Measurements from ENCODE around the gene CCDC47. TPM values are rescaled to one million over a fixed set of nuclear protein-coding genes. Genes with fewer than 3 reads are reported as not detected.

Gene CCDC47
- total and polyA plus RNA-seq, 2 experiments from 2014 or later: 38.5 to 61.9 TPM

DNA sequence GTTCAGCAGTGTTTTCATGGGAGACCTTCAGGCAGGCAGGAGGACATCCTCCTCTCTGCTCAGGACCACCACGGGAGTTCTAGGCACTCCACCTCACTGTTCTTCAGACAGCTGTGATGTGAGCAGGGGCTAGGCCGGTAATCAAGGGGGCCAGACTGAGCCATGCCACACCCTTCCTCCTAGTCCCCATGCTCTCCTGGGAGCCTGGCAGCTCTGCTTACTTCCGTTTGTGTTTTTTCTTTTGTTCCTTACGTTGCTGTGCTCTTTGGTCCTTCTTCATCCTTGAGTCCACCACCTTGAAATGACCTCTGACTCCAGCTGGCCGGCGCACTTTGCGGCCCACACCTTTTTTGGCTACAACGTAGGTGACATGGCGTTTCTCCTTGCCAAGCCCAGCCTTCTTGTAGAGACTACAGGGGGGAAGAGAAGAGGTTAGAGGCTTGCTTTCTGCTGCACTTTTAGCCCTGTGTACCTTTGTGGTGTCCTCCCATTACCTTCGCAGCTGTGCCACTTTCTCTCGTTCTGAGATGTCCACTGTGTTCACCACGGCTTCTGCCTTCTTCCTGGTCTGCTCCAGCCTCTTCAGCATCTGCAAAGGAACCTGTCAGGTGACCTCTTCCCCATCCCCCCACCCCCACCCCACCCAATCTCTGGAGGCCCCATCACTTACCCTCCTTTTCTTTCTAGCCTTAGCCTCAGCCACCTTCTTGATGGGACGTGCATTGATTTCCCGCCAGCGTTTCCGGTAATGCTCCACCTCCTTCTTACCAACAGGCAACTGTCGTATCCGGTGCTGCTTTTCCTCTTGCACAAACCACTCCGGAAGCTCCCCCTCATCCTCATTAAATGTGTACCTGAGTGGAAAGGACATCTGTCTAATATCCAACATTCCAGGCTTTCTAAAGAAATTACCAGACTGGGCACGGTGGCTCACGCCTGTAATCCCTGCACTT, 46.5 kb upstream of the CCDC47 start:
- Mint-ChIP-seq H3K36me3 (ENCODE audit: low read depth) (peaks cover 100% of the 10 kb centered on the region), H3K4me3 (no peak overlapping the region), H3K27ac (no peak overlapping the region), H3K27me3 (ENCODE audit: insufficient read depth, low read depth, poor library complexity) (peaks cover 13% of the 10 kb centered on the region), H3K9me3 (no peaks in the 10 kb centered on the region; the same call in 2 of the 3 replicates), H3K4me1 (no peaks in the 10 kb centered on the region)
- H3K4me2 ChIP-seq: no peak overlapping the region
- TF ChIP-seq, protein P1, sequence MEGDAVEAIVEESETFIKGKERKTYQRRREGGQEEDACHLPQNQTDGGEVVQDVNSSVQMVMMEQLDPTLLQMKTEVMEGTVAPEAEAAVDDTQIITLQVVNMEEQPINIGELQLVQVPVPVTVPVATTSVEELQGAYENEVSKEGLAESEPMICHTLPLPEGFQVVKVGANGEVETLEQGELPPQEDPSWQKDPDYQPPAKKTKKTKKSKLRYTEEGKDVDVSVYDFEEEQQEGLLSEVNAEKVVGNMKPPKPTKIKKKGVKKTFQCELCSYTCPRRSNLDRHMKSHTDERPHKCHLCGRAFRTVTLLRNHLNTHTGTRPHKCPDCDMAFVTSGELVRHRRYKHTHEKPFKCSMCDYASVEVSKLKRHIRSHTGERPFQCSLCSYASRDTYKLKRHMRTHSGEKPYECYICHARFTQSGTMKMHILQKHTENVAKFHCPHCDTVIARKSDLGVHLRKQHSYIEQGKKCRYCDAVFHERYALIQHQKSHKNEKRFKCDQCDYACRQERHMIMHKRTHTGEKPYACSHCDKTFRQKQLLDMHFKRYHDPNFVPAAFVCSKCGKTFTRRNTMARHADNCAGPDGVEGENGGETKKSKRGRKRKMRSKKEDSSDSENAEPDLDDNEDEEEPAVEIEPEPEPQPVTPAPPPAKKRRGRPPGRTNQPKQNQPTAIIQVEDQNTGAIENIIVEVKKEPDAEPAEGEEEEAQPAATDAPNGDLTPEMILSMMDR (conservative IDR thresholded peaks at IDR 0.05; ENCODE audit: low read depth in 2 of 2): no peak
- TF ChIP-seq STAT1 (IDR thresholded peaks at IDR 0.05; ENCODE audit: unreplicated experiment): no peak
- no peak for TF ChIP-seq CREB1 (CRISPR knock-in tag; IDR thresholded peaks at IDR 0.05; ENCODE audit: low read depth)
- no peak for TF ChIP-seq REST (IDR thresholded peaks at IDR 0.05; ENCODE audit: unreplicated experiment)
- no peak; the same call in 1 of the 2 replicates for TF ChIP-seq POLR2AphosphoS5 (IDR thresholded peaks at IDR 0.05; ENCODE audit: low read depth)
- TF ChIP-seq EZH2phosphoT487 (IDR thresholded peaks at IDR 0.05; ENCODE audit: unreplicated experiment): no peak
- TF ChIP-seq ZNF114 (CRISPR knock-in tag; IDR thresholded peaks at IDR 0.05): no peak
- no peak for TF ChIP-seq EZH2 (IDR thresholded peaks at IDR 0.05; ENCODE audit: low read depth, unreplicated experiment)
- TF ChIP-seq NANOG (IDR thresholded peaks at IDR 0.05; ENCODE audit: borderline replicate concordance): no peak
- TF ChIP-seq ETS1 (IDR thresholded peaks at IDR 0.05): no peak
- TF ChIP-seq ZNF331 (CRISPR knock-in tag; IDR thresholded peaks at IDR 0.05; ENCODE audit: low read depth): no peak
- no peak for TF ChIP-seq JUNB (IDR thresholded peaks at IDR 0.05; ENCODE audit: unreplicated experiment)
- TF ChIP-seq, protein P2, sequence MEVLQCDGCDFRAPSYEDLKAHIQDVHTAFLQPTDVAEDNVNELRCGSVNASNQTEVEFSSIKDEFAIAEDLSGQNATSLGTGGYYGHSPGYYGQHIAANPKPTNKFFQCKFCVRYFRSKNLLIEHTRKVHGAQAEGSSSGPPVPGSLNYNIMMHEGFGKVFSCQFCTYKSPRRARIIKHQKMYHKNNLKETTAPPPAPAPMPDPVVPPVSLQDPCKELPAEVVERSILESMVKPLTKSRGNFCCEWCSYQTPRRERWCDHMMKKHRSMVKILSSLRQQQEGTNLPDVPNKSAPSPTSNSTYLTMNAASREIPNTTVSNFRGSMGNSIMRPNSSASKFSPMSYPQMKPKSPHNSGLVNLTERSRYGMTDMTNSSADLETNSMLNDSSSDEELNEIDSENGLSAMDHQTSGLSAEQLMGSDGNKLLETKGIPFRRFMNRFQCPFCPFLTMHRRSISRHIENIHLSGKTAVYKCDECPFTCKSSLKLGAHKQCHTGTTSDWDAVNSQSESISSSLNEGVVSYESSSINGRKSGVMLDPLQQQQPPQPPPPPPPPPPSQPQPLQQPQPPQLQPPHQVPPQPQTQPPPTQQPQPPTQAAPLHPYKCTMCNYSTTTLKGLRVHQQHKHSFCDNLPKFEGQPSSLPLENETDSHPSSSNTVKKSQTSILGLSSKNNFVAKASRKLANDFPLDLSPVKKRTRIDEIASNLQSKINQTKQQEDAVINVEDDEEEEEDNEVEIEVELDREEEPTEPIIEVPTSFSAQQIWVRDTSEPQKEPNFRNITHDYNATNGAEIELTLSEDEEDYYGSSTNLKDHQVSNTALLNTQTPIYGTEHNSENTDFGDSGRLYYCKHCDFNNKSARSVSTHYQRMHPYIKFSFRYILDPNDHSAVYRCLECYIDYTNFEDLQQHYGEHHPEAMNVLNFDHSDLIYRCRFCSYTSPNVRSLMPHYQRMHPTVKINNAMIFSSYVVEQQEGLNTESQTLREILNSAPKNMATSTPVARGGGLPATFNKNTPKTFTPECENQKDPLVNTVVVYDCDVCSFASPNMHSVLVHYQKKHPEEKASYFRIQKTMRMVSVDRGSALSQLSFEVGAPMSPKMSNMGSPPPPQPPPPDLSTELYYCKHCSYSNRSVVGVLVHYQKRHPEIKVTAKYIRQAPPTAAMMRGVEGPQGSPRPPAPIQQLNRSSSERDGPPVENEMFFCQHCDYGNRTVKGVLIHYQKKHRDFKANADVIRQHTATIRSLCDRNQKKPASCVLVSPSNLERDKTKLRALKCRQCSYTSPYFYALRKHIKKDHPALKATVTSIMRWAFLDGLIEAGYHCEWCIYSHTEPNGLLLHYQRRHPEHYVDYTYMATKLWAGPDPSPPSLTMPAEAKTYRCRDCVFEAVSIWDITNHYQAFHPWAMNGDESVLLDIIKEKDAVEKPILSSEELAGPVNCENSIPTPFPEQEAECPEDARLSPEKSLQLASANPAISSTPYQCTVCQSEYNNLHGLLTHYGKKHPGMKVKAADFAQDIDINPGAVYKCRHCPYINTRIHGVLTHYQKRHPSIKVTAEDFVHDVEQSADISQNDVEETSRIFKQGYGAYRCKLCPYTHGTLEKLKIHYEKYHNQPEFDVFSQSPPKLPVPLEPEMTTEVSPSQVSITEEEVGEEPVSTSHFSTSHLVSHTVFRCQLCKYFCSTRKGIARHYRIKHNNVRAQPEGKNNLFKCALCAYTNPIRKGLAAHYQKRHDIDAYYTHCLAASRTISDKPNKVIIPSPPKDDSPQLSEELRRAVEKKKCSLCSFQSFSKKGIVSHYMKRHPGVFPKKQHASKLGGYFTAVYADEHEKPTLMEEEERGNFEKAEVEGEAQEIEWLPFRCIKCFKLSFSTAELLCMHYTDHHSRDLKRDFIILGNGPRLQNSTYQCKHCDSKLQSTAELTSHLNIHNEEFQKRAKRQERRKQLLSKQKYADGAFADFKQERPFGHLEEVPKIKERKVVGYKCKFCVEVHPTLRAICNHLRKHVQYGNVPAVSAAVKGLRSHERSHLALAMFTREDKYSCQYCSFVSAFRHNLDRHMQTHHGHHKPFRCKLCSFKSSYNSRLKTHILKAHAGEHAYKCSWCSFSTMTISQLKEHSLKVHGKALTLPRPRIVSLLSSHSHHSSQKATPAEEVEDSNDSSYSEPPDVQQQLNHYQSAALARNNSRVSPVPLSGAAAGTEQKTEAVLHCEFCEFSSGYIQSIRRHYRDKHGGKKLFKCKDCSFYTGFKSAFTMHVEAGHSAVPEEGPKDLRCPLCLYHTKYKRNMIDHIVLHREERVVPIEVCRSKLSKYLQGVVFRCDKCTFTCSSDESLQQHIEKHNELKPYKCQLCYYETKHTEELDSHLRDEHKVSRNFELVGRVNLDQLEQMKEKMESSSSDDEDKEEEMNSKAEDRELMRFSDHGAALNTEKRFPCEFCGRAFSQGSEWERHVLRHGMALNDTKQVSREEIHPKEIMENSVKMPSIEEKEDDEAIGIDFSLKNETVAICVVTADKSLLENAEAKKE (CRISPR knock-in tag; IDR thresholded peaks at IDR 0.05): no peak
- no peaks in the 10 kb centered on the region for H3K27me3 ChIP-seq (ENCODE audit: insufficient read depth)
- DNase-seq (ENCODE audit: low spot score) (no peak), ATAC-seq (no peak)
- H3K36me3 ChIP-seq (ENCODE audit: insufficient read depth): peaks cover 82% of the 10 kb centered on the region
- no peaks in the 10 kb centered on the region for H3K4me1 ChIP-seq (ENCODE audit: insufficient read depth)
- peaks cover 50% of the 10 kb centered on the region for H3F3A ChIP-seq (replicated peaks; ENCODE audit: low read depth)
- H2AFZ ChIP-seq: no peak overlapping the region
- no peaks in the 10 kb centered on the region; the same call in 1 of the 2 replicates for H3K79me2 ChIP-seq (replicated peaks; ENCODE audit: insufficient read depth)
- H4K20me1 ChIP-seq (replicated peaks; ENCODE audit: insufficient read depth): peaks cover 58% of the 10 kb centered on the region
- no peaks in the 10 kb centered on the region for H3K9me2 ChIP-seq (ENCODE audit: insufficient read depth)
- no peak overlapping the region for H3K27ac ChIP-seq (ENCODE audit: low read depth)
- no peak overlapping the region for H3K4me3 ChIP-seq

Measured in GM23338 (cell line).